ENCODE measurements around the gene CACNB2.

- TF ChIP-seq, protein P1, sequence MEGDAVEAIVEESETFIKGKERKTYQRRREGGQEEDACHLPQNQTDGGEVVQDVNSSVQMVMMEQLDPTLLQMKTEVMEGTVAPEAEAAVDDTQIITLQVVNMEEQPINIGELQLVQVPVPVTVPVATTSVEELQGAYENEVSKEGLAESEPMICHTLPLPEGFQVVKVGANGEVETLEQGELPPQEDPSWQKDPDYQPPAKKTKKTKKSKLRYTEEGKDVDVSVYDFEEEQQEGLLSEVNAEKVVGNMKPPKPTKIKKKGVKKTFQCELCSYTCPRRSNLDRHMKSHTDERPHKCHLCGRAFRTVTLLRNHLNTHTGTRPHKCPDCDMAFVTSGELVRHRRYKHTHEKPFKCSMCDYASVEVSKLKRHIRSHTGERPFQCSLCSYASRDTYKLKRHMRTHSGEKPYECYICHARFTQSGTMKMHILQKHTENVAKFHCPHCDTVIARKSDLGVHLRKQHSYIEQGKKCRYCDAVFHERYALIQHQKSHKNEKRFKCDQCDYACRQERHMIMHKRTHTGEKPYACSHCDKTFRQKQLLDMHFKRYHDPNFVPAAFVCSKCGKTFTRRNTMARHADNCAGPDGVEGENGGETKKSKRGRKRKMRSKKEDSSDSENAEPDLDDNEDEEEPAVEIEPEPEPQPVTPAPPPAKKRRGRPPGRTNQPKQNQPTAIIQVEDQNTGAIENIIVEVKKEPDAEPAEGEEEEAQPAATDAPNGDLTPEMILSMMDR (IDR thresholded peaks at IDR 0.05) = no peak
- TF ChIP-seq POLR2A (IDR thresholded peaks at IDR 0.05; ENCODE audit: low read length) (no peak), ZC3H11A (IDR thresholded peaks at IDR 0.05) (no peak), JUNB (IDR thresholded peaks at IDR 0.05) (no peak), PBX3 (IDR thresholded peaks at IDR 0.05) (no peak), POLR2AphosphoS2 (conservative IDR thresholded peaks at IDR 0.05; ENCODE audit: low read length) (no peak), PHF8 (IDR thresholded peaks at IDR 0.05; ENCODE audit: borderline replicate concordance, low read depth) (no peak), MAX (IDR thresholded peaks at IDR 0.05) (no peak), EP300 (IDR thresholded peaks at IDR 0.05) (no peak), ESRRA (IDR thresholded peaks at IDR 0.05; ENCODE audit: borderline replicate concordance, low read length) (no peak), MAZ (IDR thresholded peaks at IDR 0.05; ENCODE audit: borderline replicate concordance, low read depth, low read length) (no peak), TP53 (CRISPR knock-in tag; IDR thresholded peaks at IDR 0.05) (no peak), ZSCAN20 (CRISPR knock-in tag; IDR thresholded peaks at IDR 0.05) (no peak)
Observed at GRCh38 chr10:18400906-18401245, 260.7 kb downstream of the CACNB2 start.

Data from A549 (cell line).